T-helper 1 cell (primary cell): ENCODE results near the gene PIK3R4.

Experiments used
- DNase-seq, 5 donors: peaks; one replicate each; pipeline ENCODE4 v3.0.0-alpha.2; 2012 to 2020

Gene PIK3R4

GRCh38 chr3:130635978-130636377 is 110.7 kb downstream of the PIK3R4 start:
- DNase-seq: no peak

- no peak for DNase-seq
Measured at GRCh38 chr3:130635285-130635684, 111.3 kb downstream of the PIK3R4 start.
